WTC11 (cell line): ENCODE data around the gene TANC1.

ENCODE experiments used
- ATF6 ChIP-seq: sonication (generic); formaldehyde crosslinking; IDR thresholded peaks from 2 replicates; pipeline ENCODE4 v1.8.1; 2023; ENCODE audit warnings: mild to moderate bottlenecking, missing genetic modification reagents
- CTCF ChIP-seq: fragments of 200-600 bp; IDR thresholded peaks from 2 replicates; pipeline ENCODE4 v1.8.0; 2022; ENCODE audit warnings: antibody characterized with exemption
- ESRRA ChIP-seq: sonication (generic); formaldehyde crosslinking; IDR thresholded peaks from 2 replicates; pipeline ENCODE4 v1.8.1; 2022; ENCODE audit warnings: mild to moderate bottlenecking, missing genetic modification reagents, borderline replicate concordance
- GRHL2 ChIP-seq: fragments of 250-450 bp; sonication (Bioruptor Pico); IDR thresholded peaks from 2 replicates; pipeline ENCODE4 v1.8.0; 2022; ENCODE audit warnings: mild to moderate bottlenecking, moderate library complexity; ENCODE audit not compliant: insufficient replicate concordance, severe bottlenecking
- IRF1 ChIP-seq: sonication (generic); formaldehyde crosslinking; IDR thresholded peaks from 2 replicates; pipeline ENCODE4 v1.8.0; 2023; ENCODE audit warnings: missing genetic modification reagents
- JUN ChIP-seq: sonication (generic); formaldehyde crosslinking; IDR thresholded peaks from 2 replicates; pipeline ENCODE4 v1.8.0; 2023; ENCODE audit warnings: mild to moderate bottlenecking, missing genetic modification reagents
- PREB ChIP-seq: sonication (generic); formaldehyde crosslinking; IDR thresholded peaks from 2 replicates; pipeline ENCODE4 v1.8.1; 2022; ENCODE audit warnings: mild to moderate bottlenecking, missing genetic modification reagents, moderate library complexity, borderline replicate concordance
- PRRX2 ChIP-seq: fragments of 250-450 bp; sonication (Bioruptor Pico); IDR thresholded peaks from 2 replicates; pipeline ENCODE4 v1.8.0; 2021; ENCODE audit warnings: mild to moderate bottlenecking
- SOX15 ChIP-seq: fragments of 250-450 bp; sonication (Bioruptor Pico); IDR thresholded peaks from 2 replicates; pipeline ENCODE4 v1.9.0; 2021; ENCODE audit warnings: mild to moderate bottlenecking
- TCF7 ChIP-seq: sonication (generic); formaldehyde crosslinking; IDR thresholded peaks from 2 replicates; pipeline ENCODE4 v1.8.0; 2022; ENCODE audit warnings: mild to moderate bottlenecking, low read depth, missing genetic modification reagents, moderate library complexity
- TEAD4 ChIP-seq: sonication (generic); formaldehyde crosslinking; IDR thresholded peaks from 2 replicates; pipeline ENCODE4 v1.8.0; 2022; ENCODE audit warnings: mild to moderate bottlenecking, missing genetic modification reagents
- USF1 ChIP-seq: sonication (generic); formaldehyde crosslinking; IDR thresholded peaks from 2 replicates; pipeline ENCODE4 v1.8.0; 2022; ENCODE audit warnings: mild to moderate bottlenecking, missing genetic modification reagents
- ZBTB21 ChIP-seq: sonication (generic); formaldehyde crosslinking; IDR thresholded peaks from 2 replicates; pipeline ENCODE4 v1.8.1; 2023; ENCODE audit warnings: mild to moderate bottlenecking, missing genetic modification reagents, borderline replicate concordance

- TF ChIP-seq ESRRA, result no peak
- no peak for TF ChIP-seq ATF6 (CRISPR knock-in tag)
- no peak for TF ChIP-seq CTCF
- no peak for TF ChIP-seq SOX15 (CRISPR knock-in tag)
- no peak for TF ChIP-seq TEAD4
- no peak for TF ChIP-seq PRRX2 (CRISPR knock-in tag)
- no peak for TF ChIP-seq ZBTB21 (CRISPR knock-in tag)
- TF ChIP-seq TCF7 (CRISPR knock-in tag), result no peak
- TF ChIP-seq PREB (CRISPR knock-in tag), result no peak
- no peak for TF ChIP-seq GRHL2 (CRISPR knock-in tag)
- TF ChIP-seq IRF1 (CRISPR knock-in tag), result no peak
- no peak for TF ChIP-seq USF1
- no peak for TF ChIP-seq JUN (CRISPR knock-in tag)
Measured at GRCh38 chr2:159262226-159262625, 293.8 kb downstream of the TANC1 start.
